GM19438 (cell line): ENCODE results near the gene RFX7.

ENCODE experiments used
- ATAC-seq: cut with Tn5 transposase; IDR thresholded peaks from one replicate; pipeline ENCODE4 v1.9.1; 2021; ENCODE audit warnings: low read depth; ENCODE audit not compliant: unreplicated experiment

Gene RFX7

GRCh38 chr15:56052395-56053045 is 191.2 kb downstream of the RFX7 start:
- ATAC-seq, result no peak

- ATAC-seq, result no peak
These were observed 192.0 kb downstream of the RFX7 start for GRCh38 chr15:56051676-56052075.

- no peak for ATAC-seq
These were observed 194.1 kb downstream of the RFX7 start for GRCh38 chr15:56049577-56049976.

GRCh38 chr15:56047354-56047753 is 196.3 kb downstream of the RFX7 start:
- ATAC-seq, result no peak

GRCh38 chr15:56045068-56045748 is 198.5 kb downstream of the RFX7 start:
- no peak for ATAC-seq

GRCh38 chr15:56042982-56043980 is 200.4 kb downstream of the RFX7 start:
- no peak for ATAC-seq

- no peak for ATAC-seq
These were observed 201.2 kb downstream of the RFX7 start for GRCh38 chr15:56042498-56042897.

GRCh38 chr15:56042031-56042430 is 201.6 kb downstream of the RFX7 start:
- ATAC-seq, result no peak

- no peak for ATAC-seq
These were observed 203.3 kb downstream of the RFX7 start for GRCh38 chr15:56040081-56041035.

GRCh38 chr15:56038707-56039106 is 205.0 kb downstream of the RFX7 start:
- ATAC-seq, result no peak

GRCh38 chr15:56038015-56038414 is 205.7 kb downstream of the RFX7 start:
- ATAC-seq, result no peak
